ENCODE data around the gene LINGO3. TPM values are rescaled to one million over a fixed set of nuclear protein-coding genes. Genes with fewer than 3 reads are reported as not detected.

The LINGO3 gene
- total RNA-seq, 1 donor: not detected

GRCh38 chr19:2334426-2334825 is 26.5 kb upstream of the LINGO3 start:
- H3K4me3 ChIP-seq (ENCODE audit: low read depth, low read length): no peak overlapping the region
- TF ChIP-seq CTCF (IDR thresholded peaks at IDR 0.05; ENCODE audit: insufficient read depth, low read depth, low read length): no peak
- no peak for DNase-seq (ENCODE audit: low read depth)

- no peak for TF ChIP-seq CTCF (IDR thresholded peaks at IDR 0.05; ENCODE audit: insufficient read depth, low read depth, low read length)
- H3K4me3 ChIP-seq (ENCODE audit: low read depth, low read length): no peak overlapping the region
- no peak for DNase-seq (ENCODE audit: low read depth)
Measured at GRCh38 chr19:2333807-2334211, 25.9 kb upstream of the LINGO3 start.

GRCh38 chr19:2333027-2333806 is 25.3 kb upstream of the LINGO3 start:
- no peak overlapping the region for H3K4me3 ChIP-seq (ENCODE audit: low read depth, low read length)
- TF ChIP-seq CTCF (IDR thresholded peaks at IDR 0.05; ENCODE audit: insufficient read depth, low read depth, low read length): no peak
- DNase-seq (ENCODE audit: low read depth): no peak

GRCh38 chr19:2332341-2333026 is 24.5 kb upstream of the LINGO3 start:
- DNase-seq (ENCODE audit: low read depth): no peak
- no peak for TF ChIP-seq CTCF (IDR thresholded peaks at IDR 0.05; ENCODE audit: insufficient read depth, low read depth, low read length)
- H3K4me3 ChIP-seq (ENCODE audit: low read depth, low read length): no peak overlapping the region

GRCh38 chr19:2331601-2332246 is 23.8 kb upstream of the LINGO3 start:
- no peak for DNase-seq (ENCODE audit: low read depth)
- H3K4me3 ChIP-seq (ENCODE audit: low read depth, low read length): no peak overlapping the region
- no peak for TF ChIP-seq CTCF (IDR thresholded peaks at IDR 0.05; ENCODE audit: insufficient read depth, low read depth, low read length)

GRCh38 chr19:2330632-2331284 is 22.8 kb upstream of the LINGO3 start:
- H3K4me3 ChIP-seq (ENCODE audit: low read depth, low read length): no peak overlapping the region
- no peak for TF ChIP-seq CTCF (IDR thresholded peaks at IDR 0.05; ENCODE audit: insufficient read depth, low read depth, low read length)
- DNase-seq (ENCODE audit: low read depth): no peak

Measured in fibroblast of villous mesenchyme (primary cell).